ENCODE measurements around the gene ATF6.
"Not testable (repeated sequence)": the region's sequence is repeated elsewhere in the genome, so short reads cannot be mapped to it uniquely, and the experiment has no call there.

ATF6 gene

GRCh38 chr1:161733526-161733925 lies 32.6 kb upstream of the ATF6 start:
- no peak for DNase-seq

GRCh38 chr1:161735837-161736236 lies 30.3 kb upstream of the ATF6 start:
- DNase-seq: no peak

GRCh38 chr1:161736335-161736969 lies 29.7 kb upstream of the ATF6 start:
- DNase-seq: no peak

DNA sequence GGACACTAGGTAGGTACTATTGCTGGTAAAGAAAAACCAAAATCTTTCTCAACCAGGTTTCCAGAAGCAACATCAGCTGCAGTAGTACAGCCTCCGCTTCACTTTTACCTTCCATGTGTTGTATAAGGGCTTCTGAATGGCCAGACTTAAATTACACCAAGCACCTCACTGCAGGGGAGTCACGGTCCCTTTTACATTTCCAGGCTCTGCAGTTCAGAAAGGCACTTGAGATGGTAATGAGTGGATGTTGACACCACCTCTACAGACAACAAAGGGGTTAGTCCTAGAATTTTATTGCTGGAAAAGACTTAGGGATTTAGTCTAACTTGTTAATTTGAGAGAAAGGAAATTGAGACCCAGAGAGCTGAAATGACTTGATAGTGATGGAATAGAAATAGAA lies 28.5 kb upstream of the ATF6 start:
- no peak for DNase-seq

DNA sequence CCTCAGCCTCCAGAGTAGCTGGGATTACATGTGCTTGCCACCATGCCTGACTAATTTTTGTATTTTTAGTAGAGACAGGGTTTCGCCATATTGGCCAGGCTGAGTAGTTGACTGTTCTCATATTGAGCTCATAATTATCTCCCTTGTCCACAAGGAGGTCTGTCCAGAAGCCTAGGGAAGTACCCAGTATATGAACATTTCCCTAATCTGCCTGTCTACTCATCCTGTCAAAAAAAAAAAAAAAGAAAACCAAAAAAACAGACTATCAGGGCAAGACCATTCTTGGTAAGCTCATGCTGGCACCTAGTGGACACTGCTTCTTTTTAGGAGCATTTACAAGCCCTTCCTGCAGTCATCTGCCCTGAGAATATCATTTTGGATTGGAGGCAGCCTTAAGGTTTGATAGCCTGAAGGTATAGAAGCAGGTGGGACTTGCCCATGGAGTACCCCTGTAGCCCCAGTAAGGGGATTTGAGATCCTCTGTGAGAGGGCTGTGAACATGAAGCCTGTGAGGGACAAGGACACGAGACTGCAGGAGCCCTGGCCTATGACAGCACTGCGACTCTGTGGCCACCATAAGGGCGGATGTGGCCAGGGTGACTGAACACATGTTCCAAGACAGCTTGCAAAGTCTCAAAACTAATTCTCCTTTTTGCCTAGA lies 27.4 kb upstream of the ATF6 start:
- peak; percentile 11 for DNase-seq

DNA sequence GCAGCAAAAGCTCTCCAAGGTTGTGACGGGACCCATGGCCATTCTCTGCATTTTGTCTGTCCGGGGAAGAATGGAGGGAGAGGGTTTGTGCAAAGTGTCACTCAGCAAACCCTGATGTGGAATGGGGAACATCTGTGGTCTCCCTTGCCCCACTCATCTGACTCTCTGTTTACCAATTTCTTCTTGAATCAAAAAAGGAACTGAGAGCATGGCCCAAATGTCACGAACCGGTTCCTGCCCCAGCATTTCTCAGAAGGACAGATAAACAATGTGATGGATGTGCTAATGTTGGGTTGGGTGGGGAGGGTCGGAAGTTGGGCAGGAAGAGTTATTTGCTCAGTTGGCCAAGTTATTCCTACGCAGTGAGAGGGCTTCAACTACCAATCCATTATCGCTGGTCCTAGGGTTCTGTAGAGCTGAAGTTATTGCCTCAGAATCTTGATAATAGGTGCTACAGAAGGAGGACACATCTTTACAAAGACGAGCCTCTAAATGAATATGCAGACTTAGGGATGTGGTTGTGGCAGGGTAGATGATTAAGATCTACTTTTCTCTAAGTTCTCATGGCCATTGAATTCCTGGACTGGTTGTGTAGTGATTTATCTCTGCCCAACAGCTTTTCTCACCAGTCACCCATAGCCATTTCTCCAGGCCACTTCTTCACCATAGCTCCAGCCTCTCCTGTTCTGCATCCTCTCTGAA lies 26.1 kb upstream of the ATF6 start:
- DNase-seq: no peak

DNA sequence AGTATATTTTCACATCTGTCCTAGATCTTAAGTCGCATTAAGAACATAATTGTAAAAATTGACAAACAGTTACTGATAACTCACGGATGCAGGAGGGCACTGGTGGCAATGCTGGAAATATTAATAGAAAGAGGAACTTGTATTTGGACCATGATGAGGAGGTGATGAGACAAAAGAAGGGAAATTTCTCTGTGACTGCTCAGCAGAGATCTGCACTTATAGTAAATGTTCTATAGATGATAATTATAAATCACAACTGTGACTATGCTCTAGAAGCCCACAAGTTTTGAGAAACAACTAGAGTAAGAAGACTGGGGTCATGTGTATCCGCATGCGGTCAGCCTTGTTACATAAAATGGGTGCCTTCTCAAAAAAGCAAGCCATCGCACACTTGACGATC lies 25.2 kb upstream of the ATF6 start:
- DNase-seq: no peak

DNA sequence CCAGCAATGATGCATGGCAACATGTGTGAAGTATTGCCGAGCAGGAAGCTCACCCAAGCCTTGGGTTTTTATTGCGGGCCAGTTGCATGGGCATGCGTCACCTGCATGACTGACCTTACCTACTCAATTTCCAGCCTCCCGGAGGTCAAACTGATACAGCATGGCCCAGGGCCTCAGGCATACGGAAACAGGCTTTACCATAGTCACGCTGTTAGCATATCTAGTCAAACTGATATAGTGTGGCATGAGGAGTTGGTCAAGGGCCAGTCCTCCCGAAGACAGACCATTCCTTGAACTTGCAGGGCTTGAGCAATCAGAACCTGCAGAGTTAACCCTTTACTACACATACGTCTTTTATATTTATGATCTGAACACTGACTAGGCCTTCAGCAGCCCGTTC lies 22.9 kb upstream of the ATF6 start:
- DNase-seq: no peak

DNA sequence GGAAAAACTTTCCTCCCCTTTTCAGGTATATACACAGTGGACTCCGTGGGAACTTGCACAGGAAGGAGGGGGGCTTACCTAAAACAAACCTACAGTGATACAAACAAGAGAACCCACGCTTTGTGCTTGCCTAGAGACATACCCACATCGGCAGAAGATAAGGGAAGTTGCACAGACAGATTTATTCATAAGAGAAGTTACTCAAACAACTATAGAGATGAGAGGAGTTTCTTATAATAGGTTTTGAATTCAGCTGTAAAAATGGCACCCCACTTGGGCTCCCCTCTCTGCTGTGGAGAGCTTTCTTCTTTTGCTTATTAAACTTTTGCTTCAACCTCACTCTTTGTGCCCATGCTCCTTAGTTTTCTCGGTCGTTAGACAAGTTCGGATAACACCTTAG lies 18.3 kb upstream of the ATF6 start:
- no peak for DNase-seq

GRCh38 chr1:161749509-161750407 lies 16.4 kb upstream of the ATF6 start, which contains the start of gene DUSP12:
DUSP12 (plus strand) TSS chr1:161749786; CDS start chr1:161749802, 16 bp downstream.
- DNase-seq: peak; percentile 63

- DNase-seq: peak; percentile 34
Measured at GRCh38 chr1:161763522-161764098, 2.5 kb upstream of the ATF6 start.

GRCh38 chr1:161768461-161768860 lies 2.3 kb downstream of the ATF6 start:
- no peak for DNase-seq

DNA sequence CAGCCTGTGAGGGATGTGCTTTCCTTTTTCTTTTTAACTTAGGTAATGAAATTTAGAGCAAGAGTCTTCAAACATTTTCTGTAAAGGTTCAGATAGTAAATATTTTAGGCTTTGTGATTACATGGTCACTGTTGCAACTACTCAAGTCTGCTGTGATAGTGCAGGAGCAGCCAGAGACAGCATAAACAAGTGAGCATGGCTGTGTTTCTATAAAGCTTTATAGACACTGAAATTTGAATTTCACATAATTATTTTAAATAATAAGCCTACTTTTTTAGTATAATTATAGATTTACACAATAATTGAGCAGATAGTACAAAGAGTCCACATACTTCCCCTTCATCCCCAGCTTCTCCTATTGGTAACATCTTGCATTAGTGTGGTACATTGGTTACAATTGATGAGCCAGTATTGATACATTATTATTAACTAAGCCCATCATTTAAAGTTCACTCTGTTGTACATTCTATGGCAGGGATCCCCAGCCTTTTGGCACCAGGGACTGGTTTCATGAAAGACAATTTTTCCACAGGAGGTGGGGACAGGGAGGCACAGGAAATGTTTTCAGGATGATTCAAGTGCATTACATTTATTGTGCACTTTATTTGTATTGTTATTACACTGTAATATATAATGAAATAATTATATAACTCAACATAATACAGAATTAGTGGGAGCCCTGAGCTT lies 3.0 kb downstream of the ATF6 start:
- DNase-seq: no peak

DNA sequence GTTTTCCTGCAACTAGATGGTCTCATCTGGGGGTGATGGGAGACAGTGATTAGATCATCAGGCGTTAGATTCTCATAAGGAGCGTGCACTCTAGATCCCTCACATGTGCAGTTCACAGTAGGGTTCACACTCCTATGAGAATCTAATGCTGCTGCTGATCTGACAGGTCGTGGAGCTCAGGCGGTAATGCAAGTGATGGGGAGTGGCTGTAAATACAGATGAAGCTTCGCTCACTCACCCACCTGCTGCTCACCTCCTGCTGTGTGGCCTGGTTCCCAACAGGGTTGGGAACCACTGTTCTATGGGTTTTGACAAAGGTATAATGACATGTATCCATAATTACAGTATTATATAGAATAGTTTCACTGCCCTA lies 3.5 kb downstream of the ATF6 start:
- not testable (repeated sequence) for DNase-seq

GRCh38 chr1:161770250-161770649 lies 4.1 kb downstream of the ATF6 start:
- no peak for DNase-seq

GRCh38 chr1:161771161-161771560 lies 5.0 kb downstream of the ATF6 start:
- DNase-seq: no peak

DNA sequence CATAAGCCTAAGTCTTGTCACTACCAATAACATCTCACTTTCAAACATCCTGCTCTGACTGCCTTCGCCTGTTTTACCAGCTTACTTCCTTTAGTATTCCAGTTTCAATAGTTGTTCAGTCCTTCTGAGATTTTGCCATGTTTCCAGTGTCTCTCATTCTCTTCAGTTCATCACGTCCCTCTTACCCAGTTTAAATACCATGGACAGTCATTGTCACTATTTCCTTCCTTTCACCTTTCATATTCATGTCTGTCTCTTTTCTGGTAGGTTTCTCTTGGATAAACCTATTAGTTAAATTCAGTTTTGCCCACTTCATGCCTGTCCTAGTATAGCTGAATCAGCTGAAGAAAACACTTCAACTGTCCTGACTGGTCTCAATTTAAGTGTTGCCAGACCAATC lies 5.9 kb downstream of the ATF6 start:
- DNase-seq: no peak

DNA sequence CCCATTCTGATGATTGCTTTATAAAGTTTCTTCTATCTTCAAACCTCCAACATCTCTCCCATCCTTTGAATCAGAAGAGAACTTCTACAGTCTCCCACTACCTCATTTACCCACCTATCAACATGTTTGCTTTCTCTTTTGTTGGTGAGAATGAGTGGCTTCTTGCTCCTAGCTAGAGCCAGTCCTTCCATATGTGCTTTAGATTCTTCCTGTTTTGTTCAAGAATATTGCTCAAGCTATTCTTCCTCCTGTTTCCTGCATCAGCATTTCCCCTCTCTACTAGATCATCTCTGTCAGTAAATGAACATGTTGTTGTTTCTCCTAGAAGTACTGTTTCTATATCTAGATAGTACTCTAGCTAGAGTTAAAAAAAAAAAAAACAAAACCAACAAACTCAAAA lies 6.3 kb downstream of the ATF6 start:
- no peak for DNase-seq

- no peak for DNase-seq
Measured at GRCh38 chr1:161773791-161774190, 7.7 kb downstream of the ATF6 start.

DNA sequence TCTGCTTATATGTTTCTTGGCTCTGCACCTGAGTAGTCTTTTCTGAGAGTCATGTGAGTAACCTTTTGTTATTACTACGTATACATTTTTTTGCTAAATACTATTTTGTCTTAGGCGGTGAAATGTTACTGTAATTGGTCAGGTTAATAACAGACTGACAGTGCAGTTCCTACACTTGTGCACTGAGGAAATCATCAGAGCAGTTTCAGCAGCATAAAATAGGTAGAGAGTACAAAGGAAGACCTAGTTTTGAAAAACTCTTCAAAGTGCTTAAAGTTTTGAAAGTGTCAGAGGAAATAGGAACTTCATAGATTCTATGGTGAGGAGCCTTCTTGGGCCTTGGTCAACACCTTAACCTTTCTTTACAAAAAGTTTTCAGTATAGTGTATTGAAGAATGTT lies 11.1 kb downstream of the ATF6 start:
- DNase-seq: no peak

GRCh38 chr1:161778522-161778921 lies 12.4 kb downstream of the ATF6 start:
- DNase-seq: no peak

DNA sequence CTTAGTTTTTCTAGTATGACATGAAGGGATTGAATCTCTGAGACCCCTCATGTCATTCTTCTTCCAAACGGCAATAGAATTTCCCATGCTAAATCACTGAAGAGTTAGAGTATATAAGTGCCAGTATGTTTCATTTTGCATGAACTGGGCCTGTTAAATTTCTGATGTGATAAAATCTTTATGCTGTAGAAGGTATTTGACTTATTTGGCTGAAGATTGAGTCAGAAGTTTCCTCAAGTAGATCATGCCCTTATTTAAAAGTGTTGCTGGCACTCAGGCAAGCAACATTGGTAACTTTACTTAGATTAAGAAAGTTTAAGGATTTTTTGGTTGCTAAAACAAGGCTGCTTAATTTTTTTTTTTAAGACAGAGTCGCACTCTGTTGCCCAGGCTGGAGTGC lies 13.3 kb downstream of the ATF6 start:
- DNase-seq: no peak

Measured in effector CD8-positive, alpha-beta T cell (primary cell).